Measurements from ENCODE around the gene CACNA1C.

Gene CACNA1C

GRCh38 chr12:2198542-2198941, 145.8 kb downstream of the CACNA1C start:
- no peak for DNase-seq (ENCODE audit: low spot score)

- DNase-seq (ENCODE audit: low spot score) = no peak
These were observed 153.2 kb downstream of the CACNA1C start for GRCh38 chr12:2205996-2206395.

- DNase-seq (ENCODE audit: low spot score) = no peak
These were observed 156.2 kb downstream of the CACNA1C start for GRCh38 chr12:2208837-2209635.

GRCh38 chr12:2211119-2211518, 158.3 kb downstream of the CACNA1C start:
- no peak for DNase-seq (ENCODE audit: low spot score)

GRCh38 chr12:2212537-2212936, 159.8 kb downstream of the CACNA1C start:
- DNase-seq (ENCODE audit: low spot score) = no peak

GRCh38 chr12:2212971-2213869, 160.4 kb downstream of the CACNA1C start:
- peak; percentile 40 for DNase-seq (ENCODE audit: low spot score)

GRCh38 chr12:2214411-2214810, 161.6 kb downstream of the CACNA1C start:
- DNase-seq (ENCODE audit: low spot score) = no peak

- DNase-seq (ENCODE audit: low spot score) = no peak
These were observed 163.1 kb downstream of the CACNA1C start for GRCh38 chr12:2215709-2216560.

GRCh38 chr12:2218706-2219105, 165.9 kb downstream of the CACNA1C start:
- DNase-seq (ENCODE audit: low spot score) = no peak

- DNase-seq (ENCODE audit: low spot score) = no peak
These were observed 168.3 kb downstream of the CACNA1C start for GRCh38 chr12:2221030-2221621.

GRCh38 chr12:2222691-2223090, 169.9 kb downstream of the CACNA1C start:
- no peak for DNase-seq (ENCODE audit: low spot score)

- no peak for DNase-seq (ENCODE audit: low spot score)
These were observed 172.2 kb downstream of the CACNA1C start for GRCh38 chr12:2224961-2225360.

- no peak for DNase-seq (ENCODE audit: low spot score)
These were observed 172.9 kb downstream of the CACNA1C start for GRCh38 chr12:2225696-2226095.

- DNase-seq (ENCODE audit: low spot score) = no peak
These were observed 173.9 kb downstream of the CACNA1C start for GRCh38 chr12:2226641-2227040.

GRCh38 chr12:2227360-2227759, 174.6 kb downstream of the CACNA1C start:
- no peak for DNase-seq (ENCODE audit: low spot score)

- no peak for DNase-seq (ENCODE audit: low spot score)
These were observed 175.7 kb downstream of the CACNA1C start for GRCh38 chr12:2228535-2228934.

- peak; percentile 32 for DNase-seq (ENCODE audit: low spot score)
These were observed 177.1 kb downstream of the CACNA1C start for GRCh38 chr12:2229661-2230539.

- no peak for DNase-seq (ENCODE audit: low spot score)
These were observed 178.3 kb downstream of the CACNA1C start for GRCh38 chr12:2231011-2231595.

- no peak for DNase-seq (ENCODE audit: low spot score)
These were observed 179.2 kb downstream of the CACNA1C start for GRCh38 chr12:2231956-2232355.

GRCh38 chr12:2233034-2233433, 180.2 kb downstream of the CACNA1C start:
- no peak for DNase-seq (ENCODE audit: low spot score)
